CD4-positive, alpha-beta T cell treated with Interleukin-4 for 1 hour (primary cell): ENCODE measurements around the gene AIFM2.
"Not testable (repeated sequence)": the region's sequence is repeated elsewhere in the genome, so short reads cannot be mapped to it uniquely, and the experiment has no call there.

Experiments used
- DNase-seq, 2 donors: peaks; one replicate each; pipeline ENCODE4 v3.0.0-alpha.2; 2020 to 2022

The AIFM2 gene

DNA sequence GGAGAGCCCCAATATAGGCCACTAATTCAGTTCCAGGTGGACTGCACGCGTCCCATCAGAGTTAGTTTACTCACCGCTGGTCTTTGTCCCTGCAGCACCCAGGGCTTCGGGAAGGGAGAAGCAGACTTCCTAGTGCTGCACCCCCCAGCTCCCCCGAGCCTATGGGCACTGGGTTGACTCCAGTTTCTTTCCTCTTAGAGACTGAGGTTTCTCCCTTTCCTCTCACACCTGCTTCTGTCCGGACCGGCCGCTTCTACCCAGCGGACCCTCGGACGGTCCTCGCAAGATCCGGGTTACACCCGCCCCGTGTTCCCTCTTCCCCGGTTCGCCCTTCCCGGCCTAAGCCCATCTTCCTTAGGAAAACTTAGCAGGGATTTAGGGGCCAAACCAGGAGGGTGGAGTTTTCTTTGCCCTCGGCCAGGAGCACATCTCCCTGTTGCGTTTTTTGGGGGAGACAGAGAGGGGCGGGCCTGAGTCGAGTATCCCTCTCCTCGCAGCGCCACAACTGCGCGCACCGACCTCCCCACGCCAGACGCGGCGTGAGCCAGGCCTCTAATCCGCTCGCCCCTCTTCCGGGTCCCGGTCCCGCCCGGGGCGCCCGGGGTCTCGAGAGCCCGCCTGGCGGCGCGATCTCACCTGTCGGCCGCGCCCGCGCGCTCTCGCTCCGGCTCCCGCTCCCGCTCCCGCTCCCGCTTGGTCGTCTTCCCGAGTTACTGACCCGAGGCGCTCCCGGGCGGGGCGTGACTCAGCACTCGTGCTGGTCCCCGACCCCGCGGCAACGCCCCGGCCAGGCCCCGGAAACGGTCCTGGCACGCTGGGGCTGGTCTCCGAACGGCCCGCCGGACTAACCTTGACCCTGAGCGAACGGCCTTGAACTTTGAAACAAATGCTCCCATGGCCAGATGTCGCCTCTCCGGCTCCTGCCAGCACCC is at the start of gene AIFM2:
TSS of gene AIFM2 (minus strand) at position 728 of the 932 bp plus-strand sequence. CDS start 8,741 bp downstream, outside the sequence.
- DNase-seq, result peak in 1 of 2 donors; percentile 22

DNA sequence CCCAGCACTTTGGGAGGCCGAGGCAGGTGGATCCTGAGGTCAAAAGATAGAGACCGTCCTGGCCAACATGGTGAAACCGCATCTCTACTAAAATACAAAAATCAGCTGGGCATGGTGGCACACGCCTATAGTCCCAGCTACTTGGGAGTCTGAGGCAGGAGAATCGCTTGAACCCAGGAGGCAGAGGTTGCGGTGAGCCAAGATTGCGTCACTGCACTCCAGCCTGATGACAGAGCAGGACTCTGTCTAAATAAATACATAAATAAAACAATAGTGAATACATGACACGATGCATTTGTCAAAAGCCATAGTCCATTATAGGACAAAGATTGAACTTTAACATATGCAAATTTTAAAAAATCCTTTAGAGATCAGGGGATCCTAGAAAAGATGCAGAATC is 46.6 kb upstream of the AIFM2 start:
- not testable (repeated sequence) for DNase-seq

DNA sequence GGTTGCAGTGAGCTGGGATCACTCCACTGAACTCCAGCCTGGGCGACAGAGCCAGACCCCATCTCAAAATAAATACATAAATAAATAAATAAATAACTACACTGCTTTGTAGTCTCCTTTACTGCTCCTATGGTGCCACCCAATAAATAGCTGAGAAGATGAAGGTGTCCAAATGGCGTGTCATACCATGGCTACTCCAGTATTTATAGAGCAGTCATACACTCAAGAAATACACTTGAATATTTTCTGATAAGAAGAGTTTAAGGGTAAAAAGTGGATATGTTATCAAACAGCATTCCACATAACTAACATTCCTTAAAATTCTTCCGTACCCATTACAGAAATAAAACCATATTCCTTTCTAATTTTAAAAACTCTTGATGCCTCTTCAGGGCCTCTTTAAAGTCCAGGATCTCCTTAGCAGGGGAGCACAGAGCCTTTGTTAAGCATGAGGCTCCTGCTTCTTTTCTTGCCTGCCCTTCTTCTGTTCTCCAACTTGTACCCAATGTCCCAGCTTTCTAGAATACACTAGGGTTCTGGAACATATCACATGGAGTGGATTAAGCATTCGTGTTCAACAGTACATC is 45.6 kb upstream of the AIFM2 start:
- DNase-seq, result no peak

DNA sequence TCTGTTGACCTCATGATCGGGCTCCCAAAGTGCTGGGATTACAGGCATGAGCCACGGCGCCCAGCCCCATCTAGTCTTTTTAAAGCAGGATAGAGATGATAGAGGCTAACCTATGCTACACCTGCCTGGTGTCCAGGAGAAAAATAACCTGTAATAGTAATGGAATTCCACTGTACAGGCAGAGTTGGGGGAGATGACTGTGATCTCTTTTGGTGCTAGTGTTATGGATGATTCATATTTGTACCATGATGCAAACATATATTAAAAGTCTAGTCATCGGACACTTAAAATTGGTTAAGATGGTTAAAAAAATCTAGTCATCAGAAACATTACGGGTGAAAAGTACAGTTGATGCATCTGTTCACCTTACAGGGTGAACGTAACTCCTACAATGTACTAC is 43.8 kb upstream of the AIFM2 start:
- no peak for DNase-seq

DNA sequence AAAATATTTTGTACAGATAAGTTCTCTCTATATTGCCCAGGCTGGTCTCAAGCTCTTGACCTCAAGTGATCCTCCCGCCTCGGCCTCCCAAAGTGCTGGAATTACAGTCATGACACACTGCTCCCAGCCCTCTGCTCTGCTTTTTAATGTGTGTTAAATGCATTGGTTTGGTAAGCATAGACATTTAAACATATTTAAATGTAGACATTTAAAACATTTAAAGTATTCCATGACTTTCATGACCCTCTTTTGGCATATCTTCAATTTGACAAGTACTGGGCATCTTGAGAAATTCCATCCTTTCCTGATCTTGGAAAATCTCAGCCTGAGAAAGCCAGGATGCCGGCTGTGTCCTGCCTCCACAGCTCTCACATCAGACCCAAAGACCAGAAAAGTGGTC is 42.9 kb upstream of the AIFM2 start:
- no peak for DNase-seq

DNA sequence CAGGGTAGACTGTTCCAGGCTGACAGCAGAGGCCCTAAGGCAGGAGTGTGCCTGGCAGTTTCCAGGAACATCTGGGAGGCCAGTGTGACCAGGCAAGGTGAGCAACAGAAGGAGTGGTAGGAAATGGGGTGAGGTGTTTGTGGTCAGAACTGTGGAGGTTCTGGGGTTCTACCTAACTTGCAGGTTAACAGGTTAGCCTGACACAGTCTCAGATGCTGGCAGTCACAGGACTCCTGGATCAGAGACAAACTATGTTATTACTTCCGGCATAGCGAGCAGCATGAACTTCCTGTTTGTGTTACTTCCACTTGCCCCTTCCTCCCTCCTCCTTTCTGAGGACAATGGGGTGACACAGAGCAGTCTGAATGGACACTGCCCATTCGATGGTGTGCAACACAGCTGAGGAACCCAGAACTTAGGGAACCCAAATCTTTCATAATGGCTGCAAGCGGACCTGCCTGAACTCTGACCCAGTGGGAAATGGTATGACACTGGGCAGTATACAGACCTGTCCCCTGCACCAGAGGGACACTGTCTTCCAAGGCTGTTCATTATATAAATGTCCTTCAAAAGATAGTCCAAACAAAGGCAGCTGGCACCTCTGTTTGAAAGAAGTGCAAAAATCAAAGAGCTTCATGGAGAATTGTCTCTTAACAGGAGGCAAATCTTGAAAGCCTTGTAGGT is 41.6 kb upstream of the AIFM2 start:
- DNase-seq, result peak; percentile 58 to 71

DNA sequence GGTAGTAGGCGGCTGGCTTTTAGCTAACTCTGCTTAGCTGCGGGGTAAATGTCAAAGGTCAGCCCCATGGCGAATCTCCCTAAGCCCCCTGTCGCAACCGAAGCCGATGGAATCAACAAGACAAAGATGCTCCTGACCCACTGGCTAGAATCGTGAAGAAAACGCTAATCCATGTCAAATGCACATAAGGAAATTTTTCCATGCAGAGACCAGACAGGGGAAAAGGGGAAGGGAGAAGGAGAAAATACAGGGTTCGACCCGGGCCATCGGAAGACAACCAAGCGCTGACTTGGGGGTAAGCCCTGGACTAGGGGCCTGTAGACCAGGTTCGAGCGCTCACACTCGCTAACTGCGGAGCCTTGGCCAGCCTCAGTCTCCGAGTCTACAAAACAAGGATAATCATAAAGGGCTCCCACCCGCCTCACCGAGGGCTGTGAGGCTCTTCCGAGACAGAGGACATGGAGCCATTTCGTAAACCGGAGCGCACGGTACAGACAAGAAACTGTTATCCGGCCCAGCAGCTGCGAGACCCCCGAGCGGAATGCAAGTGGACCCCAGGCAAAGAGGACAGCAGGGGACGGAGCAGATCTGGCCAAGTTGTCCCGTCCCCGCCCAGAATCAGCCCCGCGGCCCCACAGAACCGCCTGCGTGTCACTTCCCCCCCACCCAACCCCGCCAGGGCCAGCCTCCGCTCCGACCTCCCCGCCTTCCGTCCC is 37.2 kb upstream of the AIFM2 start:
- no peak for DNase-seq

DNA sequence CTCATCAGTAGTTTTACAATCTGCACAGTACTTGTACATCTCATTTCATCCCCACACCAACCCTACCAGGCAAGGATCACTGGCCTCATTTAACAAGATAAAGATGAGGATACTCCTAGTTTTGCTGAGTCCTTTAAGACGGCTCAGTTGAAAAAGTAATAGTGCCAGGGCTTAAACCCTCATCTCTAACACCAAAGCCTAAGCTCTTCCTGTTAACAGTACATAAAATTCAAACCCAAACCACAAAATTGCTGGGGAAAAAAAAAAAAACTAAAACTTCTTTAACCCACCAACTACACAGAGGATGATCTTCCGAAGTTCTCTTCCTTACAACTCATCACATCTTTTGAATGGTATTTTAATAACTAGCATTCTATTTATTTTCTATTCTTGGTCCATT is 36.4 kb upstream of the AIFM2 start:
- peak in 1 of 2 donors; percentile 61 for DNase-seq

DNA sequence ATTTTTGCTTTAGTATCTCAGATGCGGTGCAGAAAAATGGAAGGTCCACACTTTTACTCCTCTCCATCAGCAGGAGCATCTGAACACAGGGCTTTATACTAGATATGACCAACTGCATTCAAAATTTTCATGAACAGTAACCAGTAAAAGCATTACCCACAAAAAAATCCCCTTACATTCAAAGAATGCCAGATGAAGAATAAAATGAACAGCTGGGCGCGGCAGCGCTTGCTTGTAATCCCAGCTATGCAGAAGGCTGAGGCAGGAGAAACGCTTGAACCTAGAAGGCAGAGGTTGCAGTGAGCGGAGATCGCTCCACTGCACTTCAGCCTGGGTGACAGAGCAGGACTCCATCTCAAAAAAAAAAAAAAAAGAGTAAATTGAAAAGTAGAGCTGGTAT is 34.6 kb upstream of the AIFM2 start:
- DNase-seq, result no peak

DNA sequence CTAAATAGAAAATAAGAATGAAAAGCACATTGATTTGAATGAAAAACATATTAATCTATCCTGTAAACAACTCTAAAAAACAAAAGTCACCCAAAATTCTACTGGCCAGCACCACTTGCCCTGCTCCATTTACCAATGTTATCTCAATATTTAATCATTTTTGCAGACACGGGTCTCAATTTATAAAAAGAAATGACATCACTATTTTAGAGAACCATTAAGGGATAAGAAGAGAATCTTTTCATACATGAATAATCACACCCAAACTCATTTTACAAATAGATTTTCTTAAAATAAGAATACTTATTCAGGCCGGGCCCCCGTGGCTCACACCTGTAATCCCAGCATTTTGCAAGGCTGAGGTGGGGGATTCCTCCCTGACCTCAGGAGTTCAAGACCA is 33.8 kb upstream of the AIFM2 start:
- no peak for DNase-seq

DNA sequence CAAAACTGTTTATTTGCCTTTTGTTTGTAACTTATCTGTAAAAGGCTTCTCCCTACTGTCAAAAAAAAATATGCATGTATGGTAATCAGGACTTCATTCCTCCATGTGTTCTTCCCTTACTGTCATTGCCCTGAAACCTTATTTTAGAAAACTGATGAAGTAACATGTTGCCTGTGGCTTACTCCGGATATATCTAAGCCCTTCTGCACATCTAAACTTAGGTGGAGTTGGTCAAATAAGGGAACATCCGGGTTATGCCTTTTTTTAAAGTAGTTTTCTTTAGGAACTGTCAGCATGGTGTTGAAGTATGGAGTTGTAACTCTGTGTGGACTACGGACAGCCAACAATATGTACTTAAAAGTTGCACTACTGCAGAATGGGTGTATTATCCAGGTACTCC is 31.5 kb upstream of the AIFM2 start:
- peak in 1 of 2 donors; percentile 27 for DNase-seq

DNA sequence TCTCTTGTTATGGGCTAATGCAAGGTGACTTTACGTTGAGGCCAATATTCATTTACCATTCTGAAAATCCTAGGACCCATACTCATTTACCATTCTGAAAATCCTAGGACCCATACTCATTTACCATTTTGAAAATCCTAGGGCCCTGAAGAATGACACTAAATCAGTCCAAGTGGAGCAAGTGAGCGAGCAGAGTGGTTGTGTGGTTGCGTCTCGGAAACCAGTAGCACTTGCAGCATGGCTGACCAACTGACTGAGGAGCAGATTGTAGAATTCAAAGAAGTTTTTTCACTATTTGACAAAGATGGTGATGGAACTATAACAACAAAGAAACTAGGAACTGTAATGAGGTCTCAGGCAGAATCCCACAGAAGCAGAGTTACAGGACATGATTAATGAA is 30.8 kb upstream of the AIFM2 start:
- DNase-seq, result no peak

DNA sequence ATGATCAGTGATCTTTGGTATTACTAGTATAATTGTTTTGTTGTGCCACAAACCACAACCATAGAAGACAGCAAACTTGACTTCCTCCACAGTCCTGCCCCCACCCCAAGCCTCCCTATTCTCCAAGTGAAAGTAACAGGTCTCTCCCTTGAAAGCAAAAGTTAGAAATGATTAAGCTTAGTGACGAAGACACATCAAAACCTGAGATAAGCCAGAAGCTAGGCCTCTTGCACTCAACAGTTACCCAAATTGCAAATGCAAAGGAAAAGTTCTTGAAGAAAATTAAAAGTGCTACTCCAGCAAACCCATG is 30.2 kb upstream of the AIFM2 start:
- DNase-seq, result peak; percentile 44 to 76

DNA sequence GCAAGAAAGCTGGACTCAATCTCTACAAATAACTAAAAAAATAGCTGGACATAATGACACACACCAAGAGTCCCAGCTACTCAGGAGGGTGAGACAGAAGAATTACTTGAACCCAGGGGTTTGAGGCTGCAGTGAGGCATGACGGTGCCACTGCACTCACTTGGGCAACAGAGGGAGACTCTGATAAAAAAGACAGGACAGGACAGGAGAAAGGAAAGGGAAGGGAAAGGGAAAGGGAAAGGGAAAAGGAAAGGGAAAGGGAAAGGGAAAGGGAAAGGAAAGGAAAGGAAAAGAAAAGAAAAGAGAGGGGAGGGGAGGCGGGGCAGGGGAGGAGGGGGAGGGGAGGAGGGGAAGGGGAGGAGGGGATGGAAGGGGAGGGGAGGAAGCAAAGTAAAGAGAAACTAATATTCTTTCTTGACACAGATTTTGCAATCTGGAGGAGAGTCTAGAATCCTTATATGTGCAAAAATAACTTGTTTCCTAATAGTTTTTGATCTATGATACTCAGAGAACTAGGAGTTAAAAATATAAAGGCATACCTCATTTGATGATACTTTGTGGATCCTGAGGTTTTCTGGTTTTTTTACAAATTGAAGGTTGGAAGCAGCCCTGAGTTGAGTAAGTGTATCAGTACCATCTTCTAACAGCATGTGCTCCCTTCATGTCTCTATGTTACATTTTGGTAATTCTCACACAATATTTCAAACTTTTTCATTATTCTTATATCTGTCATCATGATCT is 29.7 kb upstream of the AIFM2 start:
- DNase-seq, result peak in 1 of 2 donors; percentile 33

DNA sequence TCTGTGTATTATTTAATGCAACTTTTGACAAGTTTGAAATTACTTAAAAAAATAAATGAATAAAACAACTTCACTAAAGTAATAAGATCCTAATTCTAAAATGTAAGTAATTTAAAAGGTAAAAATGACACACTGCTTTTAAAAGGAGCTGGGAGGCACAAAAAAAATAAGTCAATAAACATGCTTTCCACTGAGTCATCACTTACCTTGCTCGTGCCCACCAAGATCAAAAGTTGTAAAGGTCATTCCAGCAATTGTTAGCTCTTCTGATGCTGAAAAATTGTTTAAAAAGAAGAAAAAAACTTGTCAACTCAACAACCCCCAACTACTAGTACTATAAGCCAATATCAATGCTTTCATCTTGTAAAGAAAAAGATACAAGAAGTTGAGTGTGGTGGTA is 28.2 kb upstream of the AIFM2 start:
- DNase-seq, result no peak

DNA sequence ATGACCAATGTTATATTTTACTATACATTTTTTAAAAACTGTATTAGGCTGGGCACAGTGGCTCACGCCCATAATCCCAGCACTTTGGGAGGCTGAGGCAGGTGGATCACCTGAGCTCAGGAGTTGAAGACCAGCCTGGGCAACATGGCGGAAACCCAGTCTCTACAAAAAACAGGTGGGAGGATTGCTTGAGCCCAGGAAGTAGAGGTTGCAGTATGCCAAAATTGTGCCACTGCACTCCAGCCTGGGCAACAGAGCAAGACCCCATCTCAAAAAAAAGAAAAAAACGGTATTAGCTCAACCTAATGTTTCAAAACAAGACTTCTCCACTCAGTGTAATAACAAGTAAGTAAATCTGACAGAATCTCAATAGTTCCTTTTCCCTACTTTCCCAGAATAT is 26.7 kb upstream of the AIFM2 start:
- DNase-seq, result not testable (repeated sequence)

DNA sequence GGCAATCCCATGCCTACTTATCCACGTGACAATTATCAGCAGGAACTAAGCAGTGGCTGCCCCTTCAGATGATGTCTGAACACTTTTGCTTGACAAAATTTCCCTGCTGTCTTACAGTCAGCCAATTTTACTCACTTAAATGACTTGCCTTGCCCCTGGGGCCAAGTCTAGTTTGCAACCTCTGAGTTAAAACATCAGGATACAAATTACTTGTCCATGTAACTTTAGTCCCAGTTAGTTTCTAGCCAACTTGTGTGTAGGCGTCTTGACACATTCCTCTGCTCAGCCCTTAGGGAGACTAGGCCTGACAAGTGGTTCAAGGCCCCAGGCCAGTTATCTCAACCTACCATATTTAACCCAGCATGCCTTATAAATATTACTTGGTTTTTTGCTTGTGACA is 25.5 kb upstream of the AIFM2 start:
- no peak for DNase-seq

DNA sequence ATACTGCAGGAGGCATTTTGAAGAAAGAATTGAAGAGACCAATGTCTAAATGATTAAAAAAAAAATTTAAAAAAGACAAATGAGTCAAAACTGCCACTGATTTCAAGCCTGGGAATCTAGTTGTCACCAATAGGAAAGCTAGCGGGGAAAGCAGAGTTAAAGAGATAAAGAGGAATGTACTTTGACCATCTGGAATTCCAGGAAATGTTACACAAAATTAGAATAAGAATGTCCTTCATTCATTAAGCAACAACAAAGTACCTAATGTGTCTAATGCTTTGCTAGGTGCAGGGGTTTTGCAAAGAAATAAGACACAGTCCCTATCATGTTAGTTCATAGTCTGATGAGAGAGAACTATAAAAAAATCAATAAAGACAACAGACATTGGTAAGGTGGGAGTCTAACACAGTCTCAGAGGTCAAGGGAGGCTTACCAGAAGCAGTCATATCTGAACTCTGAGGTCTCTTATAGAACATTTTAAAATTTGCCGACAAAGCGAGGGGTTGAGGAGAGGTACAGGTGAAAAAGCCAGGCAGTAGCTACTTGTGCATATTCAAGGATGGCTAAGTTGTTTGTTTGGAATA is 22.7 kb upstream of the AIFM2 start:
- DNase-seq, result no peak

DNA sequence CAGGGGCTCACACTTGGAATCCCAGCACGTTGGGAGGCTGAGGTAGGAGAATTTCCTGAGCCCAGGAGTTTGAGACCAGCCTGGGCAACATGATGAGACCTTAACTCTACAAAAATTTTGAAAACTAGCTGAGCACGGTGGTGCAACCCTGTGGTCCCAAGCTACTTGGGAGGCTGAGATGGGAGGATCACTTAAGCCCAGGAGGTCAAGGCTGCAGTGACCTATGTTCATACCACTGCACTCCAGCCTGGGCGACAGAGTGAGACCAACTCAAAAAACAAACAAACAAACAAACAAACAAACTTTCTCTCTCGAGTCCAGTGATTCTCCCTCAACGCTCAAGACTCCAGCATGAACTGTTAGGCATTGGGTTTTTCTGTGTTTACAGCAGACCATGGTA is 15.9 kb upstream of the AIFM2 start:
- DNase-seq, result no peak

DNA sequence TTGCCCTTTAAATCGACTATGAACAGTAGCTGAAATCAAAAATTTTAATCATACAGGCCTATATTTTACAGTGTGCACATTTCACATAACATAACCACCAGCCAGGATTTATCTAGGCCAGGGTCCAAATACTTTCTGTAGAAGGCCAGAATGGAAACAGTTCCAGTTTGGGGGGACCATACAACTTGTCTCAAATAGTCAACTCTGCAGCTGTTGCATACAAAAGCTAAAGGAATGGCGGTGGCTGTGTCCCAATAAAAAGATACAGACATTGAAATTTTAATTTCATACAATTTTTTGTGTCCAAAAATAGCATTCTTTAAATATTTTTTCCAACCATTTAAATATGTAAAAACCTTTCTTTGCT is 14.6 kb upstream of the AIFM2 start:
- no peak for DNase-seq

DNA sequence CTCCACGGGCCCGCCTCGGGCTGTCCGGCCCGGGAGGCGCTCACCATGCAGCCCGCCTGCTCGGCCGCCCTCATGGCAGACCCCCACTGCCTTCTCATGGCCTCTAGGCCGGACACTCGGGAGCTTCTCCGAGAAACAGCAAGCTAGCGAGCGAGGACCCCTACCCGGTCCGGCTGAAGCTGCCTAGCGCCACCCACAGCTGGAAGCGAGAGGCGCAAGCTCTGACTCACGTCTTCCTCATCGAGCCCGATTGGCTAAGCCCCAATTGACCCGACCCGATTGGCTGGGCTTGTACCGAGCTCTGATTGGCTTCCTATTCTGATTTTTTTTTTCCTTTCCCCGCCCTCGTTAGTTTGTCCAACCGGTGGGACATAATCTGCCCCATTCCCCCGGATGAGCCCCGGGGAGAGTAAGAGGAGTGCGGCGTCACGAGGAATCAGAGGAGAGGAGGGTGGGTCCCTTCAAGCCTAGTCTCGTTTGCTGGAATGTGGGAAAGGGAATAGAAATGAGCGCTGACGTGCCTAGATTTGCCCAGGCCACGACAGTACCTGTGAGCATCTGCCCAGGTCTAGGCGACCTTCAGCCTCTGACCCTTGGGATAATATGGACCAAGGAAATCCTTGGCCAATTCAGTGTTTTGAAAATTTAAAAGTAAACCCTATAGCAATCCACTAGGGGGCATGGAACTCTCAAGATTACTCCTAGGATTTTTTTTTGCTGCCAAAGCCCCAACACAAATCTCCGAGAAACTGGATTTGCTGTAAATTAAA is 14.0 kb upstream of the AIFM2 start, which contains the start of gene TYSND1:
TSS of gene TYSND1 (minus strand) at position 212 of the 770 bp plus-strand sequence. CDS start at position 98, 114 bp downstream.
- DNase-seq, result peak; percentile 94 to 95
